ENCODE results near the gene ATXN1.
"Not testable (repeated sequence)": the region's sequence is repeated elsewhere in the genome, so short reads cannot be mapped to it uniquely, and the experiment has no call there.

The ATXN1 gene

DNA sequence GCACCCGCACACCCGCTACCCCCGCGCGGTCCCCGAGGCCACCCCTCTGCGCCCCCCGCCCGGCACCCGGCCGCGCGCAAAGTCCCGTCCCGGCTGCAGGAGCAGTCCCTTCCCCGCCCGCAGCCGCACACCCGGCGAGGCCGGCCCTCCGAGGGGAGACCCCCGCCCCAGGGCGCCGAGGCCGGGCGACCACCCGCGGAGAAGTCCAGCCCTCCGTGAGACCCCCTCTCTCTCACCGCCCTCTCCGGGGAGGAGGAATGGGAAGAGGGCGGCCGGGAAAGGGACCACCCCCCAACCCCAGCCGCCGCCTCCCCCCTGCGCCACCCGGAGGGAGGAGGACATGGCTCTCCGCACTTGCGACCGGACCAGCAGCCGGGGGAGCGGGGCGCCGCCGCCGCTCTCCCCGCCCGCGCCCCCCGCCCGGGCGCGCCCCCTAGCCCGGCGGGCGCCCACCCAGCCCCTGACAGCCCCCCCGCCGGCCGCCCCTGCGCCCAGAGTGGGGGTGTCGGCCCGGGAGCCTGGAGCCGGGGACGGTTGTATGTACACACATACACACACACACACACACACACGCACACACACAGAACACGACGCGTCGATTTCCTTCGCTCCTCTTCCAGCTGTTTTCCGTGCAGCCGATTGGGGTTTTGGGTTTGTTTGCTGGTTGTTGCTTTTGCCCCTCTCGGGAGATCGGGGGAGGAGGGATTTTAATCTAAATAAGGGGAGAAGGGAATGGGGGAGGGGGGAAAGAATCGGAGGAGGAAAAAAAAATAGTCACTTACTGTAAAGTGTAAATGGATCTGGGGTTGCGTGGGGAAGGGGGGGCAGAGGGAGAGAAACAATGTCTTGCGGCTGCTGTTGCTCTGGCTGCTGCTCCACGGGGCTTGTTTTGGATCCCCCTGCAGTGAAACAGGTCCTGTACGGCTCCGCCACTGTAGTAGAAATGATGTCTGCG is at the start of gene ATXN1:
ATXN1 (minus strand) TSS at position 945 of the 955 bp plus-strand sequence.
- peak in 1 of 2 donors; percentile 12 for DNase-seq (ENCODE audit: low read depth in 2 of 2)

DNA sequence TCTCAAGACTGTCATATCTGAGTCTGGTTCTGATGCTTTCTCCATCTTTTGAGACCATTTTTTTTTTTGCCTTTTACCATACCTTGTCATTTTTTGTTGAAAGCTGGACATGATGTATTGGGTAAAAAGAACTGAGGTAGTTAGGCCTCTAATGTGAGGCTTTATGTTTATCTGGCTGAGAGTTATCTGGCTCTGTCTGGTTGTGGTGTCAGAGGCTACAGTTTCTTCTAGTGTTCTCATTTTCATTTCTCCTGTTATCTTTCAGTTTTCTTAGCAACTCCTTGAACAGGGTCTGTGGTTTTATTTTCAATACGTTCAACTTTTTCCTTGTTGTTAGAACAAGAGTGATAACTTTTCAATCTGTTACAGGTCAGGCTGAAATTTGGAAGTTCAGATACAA is 49.2 kb upstream of the ATXN1 start:
- no peak for DNase-seq (ENCODE audit: low read depth in 2 of 2)

DNA sequence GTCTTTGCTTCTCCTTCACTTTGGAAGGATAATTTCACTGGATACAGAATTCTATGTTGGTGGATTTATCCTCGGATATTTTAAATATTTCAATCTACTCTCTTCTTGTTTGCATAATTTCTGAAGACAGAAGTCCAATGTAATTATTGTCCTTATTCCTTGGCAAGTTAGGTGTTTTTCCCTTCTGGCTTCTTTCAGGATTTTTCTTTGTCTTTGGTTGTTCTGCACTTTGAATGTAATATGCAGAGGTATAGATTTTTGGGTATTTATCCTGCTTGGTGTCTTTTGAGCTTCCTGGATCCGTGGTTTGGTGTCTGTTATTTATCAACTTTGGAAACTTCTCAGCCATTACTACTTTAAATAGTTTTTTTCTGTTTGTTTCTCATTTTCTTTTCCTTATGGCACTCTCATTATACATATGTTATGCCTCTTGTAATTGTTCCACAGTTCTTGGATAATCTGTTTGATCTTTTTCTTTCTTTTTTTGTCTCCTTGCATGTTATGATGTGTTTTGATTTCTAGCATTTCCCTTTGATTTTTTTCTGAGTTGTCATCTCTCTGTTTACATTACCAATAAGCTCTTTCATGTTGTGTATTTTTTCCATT is 48.6 kb upstream of the ATXN1 start:
- DNase-seq (ENCODE audit: low read depth in 2 of 2) = no peak

DNA sequence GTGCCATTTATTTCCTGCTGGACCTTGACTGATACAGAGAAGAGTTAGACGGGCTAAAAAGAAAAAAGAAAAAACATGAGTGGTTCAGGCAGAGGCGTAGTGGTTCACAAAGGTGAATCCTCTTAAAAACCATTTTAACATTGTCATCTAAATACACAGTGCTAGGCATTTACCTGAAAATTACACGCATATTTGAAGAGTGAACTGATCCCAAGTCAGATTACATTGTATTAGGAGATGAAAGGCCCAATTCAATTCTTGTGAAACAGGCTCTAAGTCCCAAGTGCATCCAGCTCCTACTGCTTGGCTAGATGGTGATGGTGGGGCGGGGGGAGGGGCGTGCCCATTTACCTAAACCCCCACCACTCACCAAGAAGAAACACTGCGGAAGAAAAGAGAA is 46.7 kb upstream of the ATXN1 start:
- DNase-seq (ENCODE audit: low read depth in 2 of 2) = no peak

DNA sequence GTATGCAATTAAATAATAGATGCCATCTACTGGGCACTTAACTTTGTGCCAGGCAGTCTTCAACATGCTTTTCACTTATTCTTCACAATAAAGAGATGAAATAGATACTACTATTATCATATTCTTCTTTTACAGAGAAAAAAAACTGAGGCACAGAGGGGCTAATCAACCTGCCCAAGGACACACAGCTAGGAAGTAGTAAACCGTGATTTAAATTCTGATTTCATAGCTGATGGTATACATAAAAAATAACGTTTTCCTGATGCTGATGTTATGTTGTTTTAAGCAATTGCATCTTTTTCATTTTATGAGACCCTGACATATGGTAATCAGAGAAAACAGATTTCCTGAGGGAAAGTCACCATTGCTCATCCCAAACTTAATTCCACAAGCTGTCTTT is 45.1 kb upstream of the ATXN1 start:
- no peak for DNase-seq (ENCODE audit: low read depth in 2 of 2)

DNA sequence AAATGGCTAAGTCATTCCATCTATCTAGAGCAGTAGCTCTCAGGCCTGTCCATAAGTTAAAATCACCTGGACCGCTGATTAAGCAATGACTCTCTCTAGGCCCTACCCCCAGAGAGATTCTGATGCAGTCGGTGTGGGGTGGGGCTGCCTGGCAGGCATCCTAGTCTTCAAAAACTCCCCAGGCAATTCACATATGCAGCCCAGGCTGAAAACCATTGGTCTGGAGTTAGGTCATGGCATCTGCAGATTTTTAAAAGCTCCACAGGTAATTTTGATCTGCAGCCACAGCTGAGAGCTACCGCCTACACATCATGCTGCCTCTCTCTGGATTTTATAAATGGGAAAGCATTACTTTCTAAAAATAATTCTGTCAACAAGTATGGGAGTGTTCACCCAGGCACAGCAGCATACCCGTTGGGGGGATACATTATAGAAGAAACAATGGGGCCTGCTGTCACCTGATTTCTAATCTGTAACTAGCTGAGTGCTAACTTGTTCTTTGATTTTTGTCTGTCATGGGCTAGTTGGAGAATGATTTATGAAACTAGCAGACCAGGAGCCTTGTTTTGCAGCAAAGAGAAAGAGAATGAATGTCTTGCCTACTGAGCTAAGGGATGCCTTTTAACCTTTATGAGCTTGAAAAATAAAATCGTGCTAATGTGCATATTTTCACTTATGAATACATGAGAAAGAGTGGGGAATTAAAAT is 44.1 kb upstream of the ATXN1 start:
- DNase-seq (ENCODE audit: low read depth in 2 of 2) = no peak

DNA sequence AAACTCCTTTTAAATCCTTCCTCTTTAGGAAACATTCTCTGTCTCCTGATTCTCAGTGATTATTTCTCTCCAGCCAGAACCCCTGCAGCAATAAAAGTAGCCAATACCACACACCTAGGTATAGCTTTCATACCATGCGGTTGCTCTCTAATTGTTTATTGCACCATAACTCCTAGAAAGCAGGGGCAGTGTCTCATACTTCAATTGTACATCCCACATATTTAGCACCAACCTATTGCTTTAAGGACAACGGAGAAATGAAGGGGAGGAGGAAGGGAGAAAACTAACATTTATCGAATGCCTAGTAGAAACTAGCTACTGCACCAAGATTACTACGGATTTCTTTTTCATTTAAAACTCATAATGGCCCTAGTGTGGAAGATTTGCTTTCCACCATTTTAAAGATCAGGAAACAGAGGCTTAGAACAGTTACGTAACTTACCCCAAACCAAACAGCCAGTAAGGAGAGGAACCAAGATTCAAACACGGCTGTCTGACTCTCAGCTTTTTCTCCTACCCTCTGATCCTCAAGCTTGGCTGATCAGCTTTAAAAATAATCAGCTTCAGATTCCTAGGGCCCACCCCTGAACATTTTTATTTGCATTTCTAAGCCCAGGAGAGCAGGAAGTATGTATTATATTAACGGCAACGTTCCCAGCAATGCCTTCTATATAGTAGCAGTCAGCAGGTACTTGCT is 43.4 kb upstream of the ATXN1 start:
- no peak for DNase-seq (ENCODE audit: low read depth in 2 of 2)

DNA sequence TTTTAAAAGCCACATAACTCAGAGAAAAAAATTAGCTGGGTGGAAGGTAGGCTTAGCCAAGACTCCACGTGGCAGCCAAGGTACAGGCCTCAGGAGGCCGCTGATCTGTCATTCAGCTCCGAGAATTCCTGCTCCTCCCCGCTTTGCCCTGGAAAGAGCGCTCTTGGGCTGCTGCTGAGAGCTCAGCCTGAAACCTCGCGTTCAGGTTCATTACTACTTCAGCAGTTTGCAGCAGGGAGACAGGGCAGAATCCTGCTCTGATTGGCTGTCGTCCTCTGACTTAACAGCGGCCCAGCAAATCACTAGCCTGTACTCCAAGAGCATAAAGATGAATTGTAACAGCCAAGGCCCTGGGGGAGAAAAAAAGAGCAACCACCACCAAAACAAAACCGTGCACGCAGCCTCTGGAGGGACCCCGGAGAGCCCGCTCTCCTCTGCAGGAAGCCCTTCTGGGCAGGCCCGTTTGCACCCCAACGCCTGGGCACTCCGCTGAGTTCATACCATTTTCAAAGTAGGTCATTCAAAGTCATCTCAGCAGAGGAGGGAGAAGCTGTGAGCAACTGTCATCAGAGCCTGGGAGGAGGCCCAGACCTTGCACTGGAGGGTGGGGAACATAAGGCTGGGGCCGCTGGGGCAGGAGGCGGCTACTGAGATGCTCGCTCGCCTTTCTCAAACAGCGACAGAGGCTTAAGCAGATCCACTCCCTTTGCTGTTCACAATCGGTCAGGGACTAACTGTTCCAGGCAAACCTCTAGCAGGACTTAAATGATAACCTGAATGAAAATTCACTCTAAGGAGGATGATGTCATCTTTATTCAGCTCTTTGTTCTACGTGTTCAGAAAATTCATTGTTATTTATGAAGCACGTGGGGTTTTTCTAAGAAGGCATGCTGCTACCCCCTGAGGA is 42.3 kb upstream of the ATXN1 start:
- no peak for DNase-seq (ENCODE audit: low read depth in 2 of 2)

DNA sequence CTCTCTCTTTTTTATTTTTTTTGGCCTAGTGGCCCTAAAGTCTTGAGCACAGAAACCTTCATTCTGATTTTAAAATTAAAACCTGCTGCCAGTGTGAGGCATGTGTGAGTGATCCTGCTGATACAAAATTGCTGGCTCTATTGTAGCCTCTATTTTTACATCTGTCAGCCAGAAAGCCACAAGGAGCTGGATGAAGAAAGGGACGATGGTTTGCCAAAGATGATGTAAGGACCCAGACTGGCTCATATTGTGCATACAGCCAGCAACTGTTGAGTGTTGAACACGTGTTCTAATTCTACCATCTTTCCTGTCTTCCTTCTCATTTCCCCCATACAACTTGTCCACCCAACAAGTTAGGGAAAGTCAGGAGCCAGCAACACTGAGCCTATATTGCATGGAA is 40.8 kb upstream of the ATXN1 start:
- no peak for DNase-seq (ENCODE audit: low read depth in 2 of 2)

DNA sequence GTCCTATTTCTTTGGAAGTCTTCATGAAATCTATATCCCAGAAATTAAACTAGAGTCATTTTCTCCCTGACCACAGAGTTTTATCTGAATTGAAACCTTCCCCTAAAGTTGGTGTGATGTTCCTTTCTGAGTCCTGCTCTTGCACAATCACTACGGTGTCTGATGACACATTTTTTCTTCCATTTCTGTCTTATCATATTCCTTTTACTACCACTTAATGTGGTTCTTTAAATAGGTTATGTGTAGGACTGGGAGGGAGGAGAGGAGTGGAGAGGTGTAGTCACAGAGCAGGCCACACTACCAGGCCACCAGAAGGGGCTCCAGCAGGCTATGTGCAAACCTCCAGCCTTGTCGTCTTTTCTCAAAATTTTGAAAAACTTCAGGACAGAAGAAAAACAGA is 39.7 kb upstream of the ATXN1 start:
- DNase-seq (ENCODE audit: low read depth in 2 of 2) = peak in 1 of 2 donors; percentile 5

DNA sequence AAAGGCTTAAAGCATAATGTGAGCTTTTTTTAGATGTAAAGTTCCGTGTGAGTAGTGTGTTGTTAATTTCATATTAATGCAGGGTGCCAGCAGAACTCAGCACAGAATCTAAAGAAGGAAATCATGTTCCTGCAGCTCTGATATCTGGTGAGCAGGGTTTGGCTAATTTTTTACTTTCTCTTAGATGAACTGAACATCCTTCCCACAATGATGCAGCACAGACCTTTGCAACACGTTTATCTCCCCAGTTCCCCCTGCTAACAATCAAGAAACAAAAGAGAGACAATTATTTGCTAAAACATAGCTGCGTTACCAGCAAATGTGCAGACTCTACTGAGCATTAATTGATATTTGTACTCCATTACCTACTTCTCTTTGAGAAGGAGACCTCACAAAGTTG is 39.1 kb upstream of the ATXN1 start:
- DNase-seq (ENCODE audit: low read depth in 2 of 2) = no peak

DNA sequence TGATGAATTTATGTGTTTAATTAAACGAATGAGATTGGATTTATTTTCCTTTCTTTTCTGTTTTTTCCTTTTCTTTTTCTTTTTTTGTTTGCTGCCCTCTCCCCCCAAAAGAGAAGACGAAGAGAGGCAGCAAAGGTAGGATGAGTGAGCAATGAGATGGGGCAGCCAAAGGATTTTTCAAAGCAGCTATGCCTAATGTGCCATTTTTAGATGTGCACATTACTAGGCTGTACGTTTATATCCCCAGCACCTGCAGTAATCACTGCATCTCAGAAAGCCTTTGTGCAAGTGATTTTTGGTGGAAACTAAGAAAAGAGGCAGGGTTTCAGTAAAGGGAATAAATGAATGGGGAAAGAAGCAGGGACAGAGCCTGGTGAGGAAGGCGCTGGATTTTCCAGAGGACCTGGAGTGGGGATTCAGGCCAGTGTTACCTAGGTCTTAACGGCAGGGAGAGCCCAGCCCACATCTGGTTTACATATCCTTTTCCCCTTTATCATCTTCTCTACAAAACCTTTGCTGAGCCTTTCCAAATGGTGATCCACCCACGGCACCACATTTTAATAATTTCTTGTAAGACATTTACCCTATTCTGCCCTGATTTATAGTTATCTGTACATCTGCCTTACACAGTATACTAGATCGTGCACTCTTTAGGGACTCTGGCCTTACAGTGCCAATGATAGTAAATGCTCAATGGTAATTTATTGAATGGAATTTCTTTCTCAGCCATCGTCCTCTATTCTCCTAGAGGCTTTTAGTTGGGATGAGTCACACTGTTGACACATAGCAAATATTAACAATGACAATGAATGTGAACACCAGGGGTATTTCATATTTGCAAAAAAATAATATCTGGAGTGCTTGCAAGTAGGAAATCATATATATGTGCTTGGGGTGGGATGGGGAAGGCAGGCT is 38.3 kb upstream of the ATXN1 start:
- no peak for DNase-seq (ENCODE audit: low read depth in 2 of 2)

DNA sequence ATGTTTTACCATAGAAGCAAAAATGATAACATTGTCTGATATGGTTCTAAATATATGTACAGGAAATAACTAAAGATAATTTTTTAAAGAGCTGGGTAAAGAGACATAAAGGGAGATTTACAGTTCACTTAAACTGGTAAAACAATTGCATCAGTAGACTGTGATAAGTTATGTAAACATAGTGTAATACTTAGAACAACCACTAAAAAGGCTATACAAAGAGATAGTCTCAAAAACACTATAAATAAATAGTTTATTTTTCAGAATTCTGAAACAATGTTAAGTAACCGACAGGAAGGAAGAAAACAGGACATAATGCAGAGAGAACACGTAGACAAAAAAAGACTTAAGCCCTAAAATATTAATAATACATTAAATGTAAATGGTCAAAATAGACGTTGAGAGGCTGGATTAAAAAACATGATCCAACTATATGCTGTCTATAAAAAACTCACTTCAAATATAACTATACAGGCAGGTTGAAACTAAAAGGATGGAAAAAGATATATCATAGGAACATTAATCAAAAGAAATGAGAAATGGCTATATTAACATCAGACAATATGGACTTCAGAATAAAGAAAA is 32.7 kb upstream of the ATXN1 start:
- no peak for DNase-seq (ENCODE audit: low read depth in 2 of 2)

DNA sequence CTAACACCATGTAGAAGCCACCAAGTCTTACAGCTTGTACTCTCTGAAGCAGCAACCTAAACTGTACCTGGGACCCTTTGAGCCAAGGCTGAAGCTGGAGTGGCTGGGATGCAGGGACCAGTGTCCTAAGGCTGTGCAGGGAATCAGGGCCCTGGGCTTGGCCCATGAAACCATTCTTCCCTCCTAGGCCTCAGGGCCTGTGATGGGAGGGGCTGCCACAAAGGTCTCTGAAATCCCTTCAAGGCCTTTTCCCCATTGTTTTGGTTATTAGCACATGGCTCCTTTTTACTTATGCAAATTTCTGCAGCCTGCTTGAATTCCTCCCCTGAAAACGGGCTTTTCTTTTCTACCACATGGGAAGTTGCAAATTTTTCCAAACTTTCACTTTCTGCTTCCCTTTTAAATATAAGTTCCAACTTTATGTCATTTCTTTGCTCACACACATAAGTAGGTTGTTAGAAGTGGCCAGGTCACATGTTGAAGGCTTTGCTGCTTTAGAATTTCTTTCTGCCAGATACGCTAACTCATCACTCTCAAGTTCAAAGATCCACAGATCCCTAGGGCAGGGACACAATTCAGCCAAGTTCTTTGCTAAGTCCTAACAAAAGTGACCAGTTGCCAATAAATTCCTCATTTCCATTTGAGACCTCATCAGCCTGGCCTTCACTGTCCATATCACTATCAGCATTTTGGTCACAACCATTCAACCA is 28.2 kb upstream of the ATXN1 start:
- no peak for DNase-seq (ENCODE audit: low read depth in 2 of 2)

DNA sequence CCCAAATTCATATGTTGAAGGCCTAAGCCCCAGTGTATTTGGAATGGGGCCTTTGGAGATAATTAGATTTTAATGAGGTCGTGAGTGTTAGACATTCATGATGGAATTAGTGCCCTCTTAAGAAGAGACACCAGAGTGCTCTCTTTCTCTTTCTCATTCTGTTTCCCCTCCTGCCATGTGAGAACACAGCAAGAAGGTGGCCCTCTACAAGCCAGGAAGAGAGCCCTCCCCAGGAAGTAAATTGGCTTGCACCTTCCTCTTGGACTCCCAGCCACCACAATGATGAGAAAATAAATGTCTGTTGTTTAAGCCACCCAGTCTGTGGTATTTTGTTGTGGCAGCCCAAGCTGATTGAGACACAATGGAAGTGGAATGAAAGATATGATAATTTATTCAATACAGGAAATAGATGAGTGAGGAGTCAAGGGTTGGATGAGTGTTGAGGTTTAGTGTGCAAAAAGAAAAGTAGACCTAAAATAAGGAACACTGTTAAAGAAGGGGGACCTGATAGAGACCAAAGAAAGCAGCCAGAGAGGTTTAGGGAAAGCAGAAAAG is 25.9 kb upstream of the ATXN1 start:
- no peak for DNase-seq (ENCODE audit: low read depth in 2 of 2)

DNA sequence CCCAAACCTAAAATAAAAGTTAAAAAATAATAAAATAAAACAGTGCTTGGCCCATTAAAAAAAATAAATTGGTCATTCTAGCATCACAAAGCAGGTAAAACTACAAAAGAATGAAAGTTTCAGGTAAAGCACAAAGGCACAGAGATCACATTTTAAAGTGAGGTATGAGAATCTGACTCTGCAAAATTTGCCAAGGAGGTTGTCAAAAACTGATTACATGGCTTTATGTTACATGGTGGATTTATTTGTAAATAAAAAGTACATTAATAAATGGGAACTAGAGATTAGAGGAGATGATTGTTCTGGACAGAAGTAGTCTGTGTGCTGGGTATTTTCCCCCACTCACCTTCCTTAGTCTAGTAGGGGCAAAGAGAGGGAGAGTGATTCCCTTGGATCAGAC is 24.2 kb upstream of the ATXN1 start:
- no peak for DNase-seq (ENCODE audit: low read depth in 2 of 2)

DNA sequence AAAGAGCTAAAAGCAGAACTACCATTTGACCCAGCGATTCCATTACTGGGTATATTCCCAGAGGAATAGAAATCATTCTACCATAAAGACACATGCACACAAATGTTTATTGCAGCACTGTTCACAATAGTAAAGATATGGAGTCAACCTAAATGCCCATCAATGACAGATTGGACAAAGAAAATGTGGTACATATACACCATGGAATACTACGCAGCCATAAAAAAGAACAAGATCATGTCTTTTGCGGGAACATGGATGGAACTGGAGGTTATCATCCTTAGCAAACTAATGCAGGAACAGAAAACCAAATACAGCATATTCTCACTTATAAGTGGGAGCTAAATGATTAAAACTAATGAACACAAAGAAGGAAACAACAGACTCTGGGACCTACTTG is 23.7 kb upstream of the ATXN1 start:
- DNase-seq (ENCODE audit: low read depth in 2 of 2) = not testable (repeated sequence)

DNA sequence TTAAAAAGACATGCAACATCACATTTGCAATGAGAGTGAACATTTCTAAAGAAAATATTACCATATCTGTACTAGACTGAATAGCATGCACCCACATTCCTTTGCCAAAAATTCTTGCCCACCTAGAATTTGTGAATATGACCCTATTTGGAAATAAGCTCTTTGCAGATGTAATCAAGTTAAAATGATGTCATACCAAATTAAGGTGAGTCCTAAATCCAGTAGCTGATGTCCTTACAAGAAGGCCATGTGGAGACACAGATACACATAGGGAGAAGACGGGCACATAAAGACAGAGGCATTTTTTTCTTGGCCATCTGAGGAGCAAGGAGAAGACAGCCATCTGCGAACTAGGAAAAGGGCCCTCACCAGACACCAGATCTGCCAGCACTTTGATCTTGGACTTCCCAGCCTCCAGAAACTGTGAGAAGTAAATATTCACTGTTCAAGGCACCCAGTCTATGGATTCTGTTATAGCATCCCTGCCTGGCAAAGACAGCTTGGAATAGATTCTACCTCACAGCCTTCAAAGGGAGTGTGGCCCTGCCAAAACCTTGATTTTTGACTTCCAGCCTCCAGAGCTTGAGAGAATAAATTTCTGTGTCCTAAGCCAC is 22.8 kb upstream of the ATXN1 start:
- DNase-seq (ENCODE audit: low read depth in 2 of 2) = no peak
